IPS DF 19.7 (cell line): ENCODE results near the gene PM20D2.

Source experiments
- DNase-seq: peaks from one replicate; pipeline ENCODE4 v3.0.0-alpha.2; 2013; ENCODE audit warnings: low read depth, low spot score

Gene PM20D2

GRCh38 chr6:89145091-89145955 lies 532 bp upstream of the PM20D2 start:
- DNase-seq, result no peak

- DNase-seq, result no peak
Measured at GRCh38 chr6:89146718-89147700, 1.2 kb downstream of the PM20D2 start.

DNA sequence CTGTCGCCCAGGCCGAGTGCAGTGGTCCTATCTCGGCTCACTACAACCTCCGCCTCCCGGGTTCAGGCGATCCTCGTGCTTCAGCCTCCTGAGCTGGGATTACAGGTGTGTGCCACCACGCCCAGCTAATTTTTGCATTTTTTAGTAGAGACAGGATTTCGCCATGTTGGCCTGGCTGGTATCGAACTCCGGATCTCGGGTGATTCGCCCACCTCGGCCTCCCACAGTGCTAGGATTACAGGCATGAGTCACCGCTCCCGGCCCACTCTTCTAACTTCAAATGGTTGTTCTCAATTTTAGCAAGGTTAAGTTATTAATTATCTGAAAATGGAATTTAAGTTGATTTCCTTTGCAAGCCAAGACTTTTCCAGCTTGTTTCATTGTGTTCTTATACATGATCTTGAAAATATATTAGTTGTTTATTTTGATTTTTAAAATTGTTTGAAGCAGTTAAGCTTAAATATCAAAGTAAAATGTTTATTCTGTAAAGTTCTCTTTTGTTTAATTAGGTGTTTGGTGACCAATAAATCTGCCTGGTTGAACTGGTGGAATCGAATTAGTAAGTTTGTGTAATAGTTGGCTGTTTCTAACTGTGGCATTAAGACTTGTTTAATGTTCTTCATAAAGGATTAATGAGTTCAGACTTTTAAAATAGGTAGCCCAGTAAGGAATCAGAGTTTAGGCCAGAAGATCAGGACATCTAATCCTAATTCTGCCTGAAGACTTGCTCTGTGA lies 2.3 kb downstream of the PM20D2 start:
- DNase-seq, result no peak

DNA sequence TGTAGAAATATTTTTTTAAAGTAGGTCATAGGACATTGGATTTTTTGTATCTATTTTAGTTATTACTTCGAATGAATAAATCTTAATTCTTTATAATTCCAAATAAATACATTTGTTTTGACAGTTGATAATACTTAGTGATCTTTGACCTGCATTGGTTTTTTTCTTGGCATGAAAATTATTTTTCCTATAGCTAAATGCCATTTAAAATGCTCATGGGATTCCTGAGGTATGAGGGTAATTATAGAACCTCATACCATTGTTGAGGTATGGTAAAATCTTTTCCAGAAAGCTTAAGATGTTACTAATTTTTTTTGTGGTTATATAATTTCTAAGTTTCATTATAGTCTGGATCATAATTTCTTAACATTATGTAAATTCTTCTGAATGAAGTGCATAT lies 8.3 kb downstream of the PM20D2 start:
- DNase-seq, result no peak

- DNase-seq, result no peak
Measured at GRCh38 chr6:89160331-89161092, 14.7 kb downstream of the PM20D2 start.

DNA sequence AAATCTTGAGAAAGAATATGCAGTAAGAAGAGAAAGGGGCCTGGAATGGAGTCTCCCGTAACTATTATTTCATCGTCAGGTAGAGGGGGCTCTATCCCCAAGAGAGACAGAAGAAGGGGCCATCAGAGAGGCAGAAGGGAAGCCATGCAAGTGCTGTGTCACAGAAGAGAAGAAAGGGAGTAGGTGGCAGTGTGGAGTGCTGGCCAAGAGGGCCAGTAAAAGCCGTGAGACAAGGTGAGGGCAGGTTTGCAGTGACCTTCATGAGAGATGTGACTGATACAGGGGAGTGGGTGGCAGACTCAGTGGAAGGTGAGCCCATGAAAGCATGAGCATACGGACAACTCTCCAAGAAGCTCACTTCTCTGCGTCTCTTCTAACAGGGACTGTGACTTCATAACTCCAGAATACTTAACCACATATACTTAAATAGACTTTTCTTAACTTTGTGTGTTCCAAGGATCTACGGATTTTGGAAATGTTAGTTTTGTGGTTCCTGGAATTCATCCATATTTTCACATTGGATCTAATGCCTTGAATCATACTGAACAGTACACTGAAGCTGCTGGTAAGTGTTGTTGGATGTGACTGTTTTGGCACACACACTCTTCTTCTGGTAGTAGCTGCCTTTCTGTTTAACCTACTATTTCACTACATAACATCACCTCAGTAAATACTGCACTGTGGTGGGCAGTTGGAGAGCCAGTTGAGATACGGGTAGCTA lies 15.6 kb downstream of the PM20D2 start:
- DNase-seq, result no peak

DNA sequence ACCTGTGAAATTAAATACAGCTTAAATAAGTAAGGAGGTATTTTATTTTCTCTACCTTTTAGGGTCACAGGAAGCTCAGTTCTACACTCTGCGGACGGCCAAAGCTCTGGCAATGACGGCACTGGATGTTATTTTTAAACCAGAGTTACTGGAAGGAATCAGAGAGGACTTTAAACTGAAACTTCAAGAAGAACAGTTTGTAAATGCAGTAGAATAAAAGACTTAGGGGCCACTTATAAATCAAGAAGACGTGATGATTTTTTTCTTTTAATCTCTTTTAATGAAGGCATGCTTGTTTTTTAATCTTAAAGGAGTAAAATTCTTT lies 16.2 kb downstream of the PM20D2 start:
- no peak for DNase-seq

GRCh38 chr6:89172131-89172530 lies 26.3 kb downstream of the PM20D2 start:
- no peak for DNase-seq

DNA sequence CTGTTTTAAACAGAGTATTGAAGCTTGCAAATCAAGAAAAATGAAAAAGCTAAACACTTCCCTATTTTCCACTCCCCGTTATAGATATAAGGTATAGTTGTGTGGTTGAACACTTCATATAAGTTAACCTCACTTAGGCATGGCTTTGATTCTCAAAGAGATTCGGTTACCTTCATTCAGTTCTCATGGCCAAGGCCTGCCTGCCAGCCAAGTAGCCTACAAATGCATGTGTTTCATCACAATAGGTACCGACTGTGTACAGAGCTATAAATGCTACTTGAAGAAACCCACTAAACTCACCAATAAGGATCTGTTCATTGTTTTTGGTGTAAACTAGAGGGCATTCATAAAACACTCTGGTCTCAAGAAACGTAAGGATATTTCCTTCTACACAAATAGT lies 27.8 kb downstream of the PM20D2 start:
- DNase-seq, result no peak

DNA sequence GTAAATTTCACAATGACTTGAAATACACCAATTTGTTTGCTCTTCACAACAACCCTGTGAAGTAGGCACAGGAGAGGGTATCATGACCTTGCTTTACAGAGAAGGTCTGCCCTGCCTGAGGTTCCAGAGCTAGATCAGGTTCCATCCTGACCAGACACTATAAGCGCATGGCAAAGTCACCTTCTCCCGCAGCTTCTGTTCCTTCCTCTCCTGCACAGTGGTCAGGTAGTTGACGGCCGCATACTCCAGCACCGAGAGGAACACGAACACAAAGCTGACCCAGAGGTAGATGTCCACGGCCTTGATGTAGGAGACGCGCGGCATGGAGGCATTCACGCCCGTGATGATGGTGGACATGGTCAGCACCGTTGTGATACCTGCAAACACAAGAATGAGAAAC lies 34.3 kb downstream of the PM20D2 start:
- DNase-seq, result no peak

DNA sequence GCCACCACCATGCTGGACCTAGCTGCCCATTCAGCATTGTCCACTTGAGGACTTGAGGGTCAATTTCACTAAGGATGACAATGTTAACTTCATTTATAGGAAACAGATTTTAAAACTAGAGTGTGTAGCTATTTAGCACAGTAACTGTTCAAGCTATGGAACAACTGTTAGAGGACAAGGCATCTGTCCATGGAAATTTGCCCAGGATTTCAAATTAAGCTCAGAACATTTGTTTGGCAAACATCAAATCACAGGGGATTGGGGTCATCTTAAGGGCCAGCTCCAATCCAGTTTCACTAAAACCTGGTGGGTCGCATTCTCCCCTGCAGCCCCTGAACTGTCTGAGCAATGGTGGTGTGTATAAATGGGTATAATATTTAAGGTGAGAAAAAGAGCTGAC lies 35.1 kb downstream of the PM20D2 start:
- DNase-seq, result no peak

GRCh38 chr6:89183294-89183693 lies 37.4 kb downstream of the PM20D2 start:
- no peak for DNase-seq

GRCh38 chr6:89184344-89184743 lies 38.5 kb downstream of the PM20D2 start:
- no peak for DNase-seq

GRCh38 chr6:89186762-89187161 lies 40.9 kb downstream of the PM20D2 start:
- DNase-seq, result no peak

GRCh38 chr6:89187504-89187903 lies 41.6 kb downstream of the PM20D2 start:
- DNase-seq, result no peak

- no peak for DNase-seq
Measured at GRCh38 chr6:89190741-89191140, 44.9 kb downstream of the PM20D2 start.

- no peak for DNase-seq
Measured at GRCh38 chr6:89194559-89194958, 48.7 kb downstream of the PM20D2 start.

DNA sequence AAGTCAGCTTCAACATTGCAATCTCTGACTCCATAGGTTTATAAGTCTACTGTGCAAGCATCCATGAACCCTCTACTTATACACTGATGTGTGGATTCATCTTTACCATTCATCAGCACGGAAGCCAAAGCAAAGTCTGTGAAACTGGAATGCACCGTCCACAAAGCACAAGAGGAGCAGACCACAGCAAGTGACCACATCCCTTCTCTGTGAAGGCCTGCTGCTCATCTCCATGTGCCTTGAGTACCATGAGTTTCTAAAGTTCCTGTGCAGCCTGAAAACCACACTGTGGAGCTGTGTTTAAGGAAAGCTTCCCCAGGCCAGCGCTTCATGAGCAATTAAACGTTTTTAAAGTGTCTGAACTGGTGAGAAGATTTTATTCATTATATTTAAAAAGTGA lies 51.3 kb downstream of the PM20D2 start:
- DNase-seq, result no peak

- DNase-seq, result no peak
Measured at GRCh38 chr6:89198235-89198634, 52.4 kb downstream of the PM20D2 start.

GRCh38 chr6:89199579-89199978 lies 53.7 kb downstream of the PM20D2 start:
- no peak for DNase-seq
